A204.1 (cell line): ENCODE measurements around the gene METTL6.
"Not testable (repeated sequence)": the region's sequence is repeated elsewhere in the genome, so short reads cannot be mapped to it uniquely, and the experiment has no call there.

Experiments
- FAIRE-seq: peaks from 2 replicates; lab custom pipeline; 2012; peaks lifted over from hg19 to GRCh38; lab: Jason Lieb, UNC

Gene METTL6

GRCh38 chr3:15364078-15364477 lies 63.3 kb downstream of the METTL6 start:
- not testable (repeated sequence) for FAIRE-seq

DNA sequence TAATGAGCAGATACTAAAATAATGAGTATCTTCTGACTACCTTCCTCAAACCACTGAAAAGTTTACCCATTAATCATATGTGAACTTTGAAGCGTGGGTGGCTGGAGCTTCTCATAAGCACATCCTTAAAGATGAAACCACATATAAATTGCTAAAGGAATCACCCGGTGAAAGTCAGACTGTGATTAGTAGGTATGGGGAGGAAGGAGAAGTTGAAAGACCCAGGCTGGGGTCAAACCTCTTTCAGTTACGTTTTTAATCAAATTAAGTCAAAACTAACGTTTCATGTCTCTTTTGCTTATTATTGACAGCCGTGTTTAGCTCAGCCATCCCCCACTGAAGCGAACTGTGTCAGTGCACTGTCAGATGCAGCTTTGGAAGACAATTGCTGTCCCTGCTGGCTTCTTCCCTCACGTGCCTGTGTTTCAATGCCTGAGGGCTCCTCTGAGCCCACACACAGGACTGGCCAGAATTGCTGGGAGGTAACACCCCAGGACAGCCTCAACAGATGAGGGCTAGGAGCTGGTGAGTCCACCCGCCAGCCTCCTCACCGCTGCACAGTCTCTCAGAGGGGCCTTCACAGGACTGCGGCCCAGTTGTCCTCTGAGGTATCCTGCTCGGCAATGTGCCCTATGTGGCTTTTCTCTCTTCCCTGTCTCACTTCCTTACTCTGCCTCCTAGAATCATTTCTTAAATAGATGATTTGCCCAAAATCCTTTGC lies 65.7 kb downstream of the METTL6 start:
- no peak for FAIRE-seq

DNA sequence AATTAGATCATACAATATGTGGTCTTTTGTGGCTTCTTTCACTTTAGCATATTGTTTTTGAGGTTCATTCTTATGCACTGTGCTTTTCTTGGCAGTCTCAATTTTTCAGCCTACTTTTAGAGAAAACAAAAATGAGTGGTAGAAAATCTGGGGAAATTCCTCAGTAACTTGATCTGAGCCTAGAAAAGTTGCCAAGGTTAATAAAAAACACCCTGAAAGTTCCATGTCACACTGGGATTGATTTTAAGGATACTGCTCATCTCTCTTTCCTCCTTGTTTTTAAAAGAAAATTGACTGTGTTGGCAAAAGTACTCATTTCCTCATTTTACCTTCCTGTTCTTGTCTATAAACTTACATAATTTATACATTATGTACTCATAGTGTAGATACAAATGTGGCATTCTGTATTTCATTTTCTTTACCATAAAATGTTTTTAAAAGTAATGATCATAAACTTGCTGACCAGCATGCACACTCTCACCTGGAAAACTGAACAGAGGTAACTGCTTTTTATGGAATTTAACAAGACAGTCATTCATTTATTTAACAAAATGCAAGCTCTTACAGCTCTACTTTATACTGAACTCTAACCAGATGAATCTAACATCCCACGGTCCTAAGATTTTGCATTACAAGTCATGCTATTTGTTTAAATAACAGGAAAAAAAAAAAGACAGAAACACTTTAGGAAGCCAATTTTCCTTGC lies 66.4 kb downstream of the METTL6 start:
- no peak for FAIRE-seq
